ENCODE data around the gene ASB18.
A peak's percentile ranks its signal among the peaks of the same experiment; 100 is the strongest.

The ASB18 gene

DNA sequence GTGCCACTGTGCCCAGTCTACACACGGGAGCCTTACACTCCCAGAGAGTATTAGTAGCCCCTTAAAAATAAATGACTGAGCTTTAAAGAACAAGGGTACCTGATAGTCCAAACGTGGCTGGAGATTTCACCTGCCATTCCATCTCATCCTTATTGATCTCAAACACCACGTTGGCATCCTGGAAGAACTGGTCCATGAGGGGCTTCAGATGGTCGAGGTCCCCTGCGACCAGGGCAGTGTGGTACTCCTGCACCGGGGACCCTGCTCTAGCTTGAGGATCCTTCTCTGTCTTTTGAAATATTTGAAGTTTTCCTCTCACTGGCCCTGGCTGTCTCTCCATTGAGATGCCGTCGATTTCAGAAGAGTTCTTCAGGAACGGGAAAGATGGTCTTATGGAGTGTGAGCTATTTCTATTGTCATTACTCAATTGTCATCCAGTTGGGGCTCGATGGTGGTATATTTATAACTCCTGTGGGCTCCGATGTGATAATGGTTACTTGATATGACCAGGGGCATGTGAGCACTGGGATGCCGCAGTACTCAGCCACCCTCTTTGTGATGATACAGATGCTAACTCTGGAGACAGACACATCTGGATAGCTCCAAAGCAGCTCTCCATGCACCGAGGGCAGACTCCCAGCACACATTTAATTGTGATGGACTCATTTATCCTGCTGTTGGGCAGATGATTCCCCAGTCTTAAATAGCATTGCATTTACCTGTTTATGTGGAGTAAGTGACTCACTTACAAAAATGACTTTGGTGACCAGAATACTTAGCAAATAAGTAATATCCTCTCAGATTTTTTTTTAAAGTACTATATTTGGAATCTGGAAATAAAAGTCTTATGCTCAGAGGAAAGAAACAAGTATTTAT lies 22.8 kb downstream of the ASB18 start:
- no peak for DNase-seq (ENCODE audit: low read depth, low spot score)
- Histone ChIP-seq H3K27ac (no peak overlapping the region), H3K36me3 (ENCODE audit: insufficient read depth, low read length) (no peaks in the 10 kb centered on the region), H3K9me3 (ENCODE audit: low read depth, low read length) (no peaks in the 10 kb centered on the region), H3K9ac (ENCODE audit: insufficient read length) (no peak overlapping the region), H3K4me3 (no peak overlapping the region)
- TF ChIP-seq EZH2 (IDR thresholded peaks at IDR 0.05) (no peak), FOXP2 (optimal IDR thresholded peaks at IDR 0.05; ENCODE audit: control extremely low read depth, extremely low read length, insufficient read depth) (no peak), POLR2AphosphoS5 (IDR thresholded peaks at IDR 0.05; ENCODE audit: borderline replicate concordance, low read depth, low read length) (no peak)

DNA sequence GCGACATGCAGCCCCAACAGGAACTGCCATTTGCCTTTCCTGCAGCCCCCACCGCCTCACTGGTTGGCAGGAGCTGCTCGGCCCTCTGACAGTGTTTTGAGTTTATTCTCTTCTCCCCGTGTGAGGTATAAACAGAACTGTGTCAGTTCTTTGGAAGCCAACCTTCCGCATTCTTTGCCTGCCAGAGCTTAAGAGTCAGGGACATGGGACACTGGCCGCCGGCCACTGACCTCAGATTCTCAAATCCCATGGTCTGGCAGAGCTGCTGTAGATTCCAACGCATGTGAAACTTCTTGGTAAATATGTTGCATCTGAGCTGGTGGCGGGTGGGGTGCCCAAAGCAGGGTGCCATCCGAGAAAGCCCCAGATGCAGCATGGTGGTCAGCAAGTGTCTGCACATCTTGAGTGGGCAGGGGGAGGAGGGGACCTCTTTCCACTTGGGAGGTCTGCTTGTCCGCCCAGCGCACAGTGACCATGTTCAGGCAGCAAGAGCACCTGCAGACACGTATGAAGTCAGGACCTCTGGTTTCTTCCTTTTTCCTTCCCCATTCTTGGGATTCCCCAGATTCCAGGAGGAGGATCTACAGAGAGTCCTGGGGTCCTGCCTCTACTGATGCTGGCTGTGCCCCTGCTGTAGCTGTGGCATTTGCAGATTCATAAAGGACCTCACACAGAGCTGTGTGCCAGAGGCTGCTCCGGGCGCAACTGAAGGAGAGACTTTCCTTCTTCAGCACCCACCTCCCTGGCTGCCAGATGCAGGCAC lies 23.8 kb downstream of the ASB18 start:
- Histone ChIP-seq H3K9ac (ENCODE audit: insufficient read length) (no peak overlapping the region), H3K4me3 (no peak overlapping the region), H3K27ac (no peak overlapping the region), H3K9me3 (ENCODE audit: low read depth, low read length) (no peaks in the 10 kb centered on the region), H3K36me3 (ENCODE audit: insufficient read depth, low read length) (no peaks in the 10 kb centered on the region)
- TF ChIP-seq EZH2 (IDR thresholded peaks at IDR 0.05) (no peak), POLR2AphosphoS5 (IDR thresholded peaks at IDR 0.05; ENCODE audit: borderline replicate concordance, low read depth, low read length) (no peak), FOXP2 (optimal IDR thresholded peaks at IDR 0.05; ENCODE audit: control extremely low read depth, extremely low read length, insufficient read depth) (no peak)
- DNase-seq (ENCODE audit: low read depth, low spot score) = no peak

DNA sequence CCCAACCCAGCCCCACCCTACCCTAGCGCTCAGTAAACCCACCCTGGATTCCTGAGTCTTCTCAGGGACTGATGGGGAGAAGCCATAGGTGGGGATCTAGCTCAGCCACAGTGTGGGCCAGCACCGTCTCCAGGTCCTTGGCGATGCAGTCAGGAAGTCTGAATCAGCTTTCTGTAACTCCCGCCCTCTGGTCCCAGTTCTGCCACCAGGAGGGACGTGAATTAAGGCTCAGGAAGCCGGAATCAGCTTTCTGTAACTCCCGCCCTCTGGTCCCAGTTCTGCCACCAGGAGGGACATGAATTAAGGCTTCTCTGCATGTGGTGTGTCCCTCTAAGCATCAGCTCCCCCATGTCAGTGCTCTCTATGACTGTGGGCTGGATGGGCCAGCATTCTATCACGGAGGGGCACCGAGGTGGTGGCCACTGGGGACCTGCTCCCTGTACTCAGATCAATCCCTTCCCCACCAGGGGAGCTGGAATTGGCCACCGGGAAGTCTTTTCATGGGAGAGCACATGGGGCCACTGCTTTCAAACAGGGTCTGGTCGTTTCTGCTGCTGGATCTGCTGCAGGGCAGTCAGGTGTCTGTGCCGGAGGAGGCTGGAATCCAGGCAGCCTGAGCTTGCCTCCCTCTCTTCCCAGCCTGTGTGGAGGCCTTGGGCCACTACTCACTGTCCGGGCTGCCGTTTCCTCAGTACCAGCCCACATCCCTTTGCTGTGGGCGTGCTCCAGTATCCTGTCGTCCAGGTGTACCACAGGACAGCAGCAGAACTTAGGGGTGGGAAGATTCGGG lies 24.7 kb downstream of the ASB18 start:
- DNase-seq (ENCODE audit: low read depth, low spot score) = no peak
- no peak overlapping the region for H3K27ac ChIP-seq
- H3K9ac ChIP-seq (ENCODE audit: insufficient read length) = no peak overlapping the region
- H3K4me3 ChIP-seq = no peak overlapping the region
- TF ChIP-seq FOXP2 (optimal IDR thresholded peaks at IDR 0.05; ENCODE audit: control extremely low read depth, extremely low read length, insufficient read depth) (no peak), EZH2 (IDR thresholded peaks at IDR 0.05) (no peak), POLR2AphosphoS5 (IDR thresholded peaks at IDR 0.05; ENCODE audit: borderline replicate concordance, low read depth, low read length) (no peak)
- H3K9me3 ChIP-seq (ENCODE audit: low read depth, low read length) = no peaks in the 10 kb centered on the region
- no peaks in the 10 kb centered on the region for H3K36me3 ChIP-seq (ENCODE audit: insufficient read depth, low read length)

DNA sequence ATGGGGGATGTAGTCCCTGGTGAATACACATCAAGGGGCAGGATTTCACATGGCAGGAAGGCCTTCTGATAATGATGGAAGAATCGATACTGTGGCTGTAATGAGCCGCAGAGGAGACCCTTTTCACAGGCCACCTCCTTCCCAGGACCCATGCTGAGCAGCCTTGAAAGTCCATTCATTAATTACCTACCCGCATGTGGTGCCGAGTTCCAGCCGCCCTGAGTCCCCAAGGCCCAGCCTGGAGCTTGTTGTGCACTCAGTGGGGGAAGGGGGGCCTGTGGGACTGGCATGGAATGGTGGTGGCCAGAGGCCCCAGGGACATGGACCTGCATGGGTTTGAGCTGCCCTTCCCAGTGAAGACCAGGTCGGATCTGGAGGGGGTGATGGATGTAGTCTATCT lies 25.5 kb downstream of the ASB18 start:
- no peaks in the 10 kb centered on the region for H3K9me3 ChIP-seq (ENCODE audit: low read depth, low read length)
- H3K27ac ChIP-seq = no peak overlapping the region
- no peak overlapping the region for H3K4me3 ChIP-seq
- no peak for TF ChIP-seq FOXP2 (optimal IDR thresholded peaks at IDR 0.05; ENCODE audit: control extremely low read depth, extremely low read length, insufficient read depth)
- no peak for TF ChIP-seq EZH2 (IDR thresholded peaks at IDR 0.05)
- no peaks in the 10 kb centered on the region for H3K36me3 ChIP-seq (ENCODE audit: insufficient read depth, low read length)
- no peak for DNase-seq (ENCODE audit: low read depth, low spot score)
- H3K9ac ChIP-seq (ENCODE audit: insufficient read length) = no peak overlapping the region

DNA sequence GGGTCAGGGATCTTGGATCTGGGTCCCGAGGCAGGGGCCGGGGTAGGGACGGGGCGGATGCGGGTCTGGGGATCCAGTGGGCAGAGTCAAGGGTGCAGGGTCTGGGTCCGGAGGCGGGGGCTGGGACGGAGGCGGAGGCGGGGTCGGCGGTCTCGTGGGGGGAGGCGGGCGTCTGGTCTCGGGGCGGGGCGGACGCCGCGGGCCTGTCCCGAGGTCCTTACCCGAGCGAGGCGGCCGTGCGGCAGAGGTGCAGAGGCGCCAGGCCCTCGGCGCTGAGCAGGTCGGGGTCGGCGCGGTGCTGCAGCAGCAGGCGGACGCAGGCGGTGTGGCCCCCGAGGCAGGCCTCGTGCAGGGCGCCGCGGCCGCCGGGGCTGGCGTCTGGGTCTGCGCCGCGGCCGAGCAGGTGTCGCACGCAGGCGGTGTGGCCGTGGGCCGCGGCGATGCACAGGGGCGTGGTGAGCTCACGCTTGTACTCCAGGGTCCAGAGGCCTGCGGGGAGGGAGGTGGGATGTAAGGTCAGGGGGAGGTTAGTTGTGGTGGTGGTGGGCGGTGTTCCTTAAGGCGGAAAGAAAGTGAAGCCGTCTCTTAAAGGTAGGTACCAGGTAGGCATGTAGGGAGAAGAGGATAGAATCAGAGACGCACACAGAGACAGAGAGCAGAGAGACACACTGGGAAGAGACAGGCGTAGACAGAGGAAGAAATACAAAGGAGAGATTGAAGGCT lies 26.6 kb downstream of the ASB18 start:
- H3K9ac ChIP-seq (ENCODE audit: insufficient read length) = no peak overlapping the region
- TF ChIP-seq EZH2 (IDR thresholded peaks at IDR 0.05) = no peak
- H3K9me3 ChIP-seq (ENCODE audit: low read depth, low read length) = no peaks in the 10 kb centered on the region
- H3K4me3 ChIP-seq = no peak overlapping the region
- no peak for DNase-seq (ENCODE audit: low read depth, low spot score)
- H3K36me3 ChIP-seq (ENCODE audit: insufficient read depth, low read length) = no peaks in the 10 kb centered on the region
- no peak overlapping the region for H3K27ac ChIP-seq

DNA sequence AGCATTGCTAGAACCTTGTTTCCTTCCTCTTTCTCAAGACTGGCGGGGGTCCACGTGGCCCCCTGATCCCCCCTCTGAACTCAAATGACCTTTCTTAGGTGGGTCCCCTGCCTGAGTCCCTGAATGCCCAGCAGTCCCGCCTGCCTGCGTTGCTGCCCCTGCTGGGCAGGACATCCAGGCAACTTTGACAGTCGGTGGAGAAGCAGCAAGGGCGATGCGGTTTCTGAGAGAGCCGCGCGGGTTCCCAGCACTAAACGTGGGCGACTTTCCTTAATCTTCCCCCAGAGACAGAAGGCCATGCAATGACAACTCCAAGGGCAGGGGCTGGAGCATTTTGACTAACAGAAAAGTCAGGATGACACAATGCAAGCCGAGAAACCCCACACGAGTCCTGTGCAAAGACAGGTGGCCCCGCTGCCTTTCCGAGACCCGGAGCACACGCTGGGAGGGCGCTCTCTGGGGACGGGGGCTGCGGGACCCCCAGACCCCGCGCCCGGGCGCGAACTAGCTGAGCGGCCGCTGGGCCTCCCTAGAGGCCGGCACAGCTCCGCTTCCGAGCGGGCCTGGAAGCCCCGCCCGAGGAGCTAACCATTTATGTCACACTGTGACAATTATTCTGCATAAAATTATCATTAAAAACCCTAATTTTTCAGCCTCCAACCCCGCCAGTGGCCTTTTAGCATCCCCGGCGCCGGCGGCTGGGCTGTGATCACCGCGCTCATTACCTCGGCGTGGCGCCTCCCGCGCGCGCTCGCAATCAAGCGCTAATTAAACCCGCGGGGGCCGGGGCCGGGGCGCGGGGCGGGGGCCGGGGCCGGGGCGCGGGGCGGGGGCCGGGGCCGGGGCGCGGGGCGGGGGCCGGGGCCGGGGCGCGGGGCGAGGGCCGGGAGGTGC lies 27.4 kb downstream of the ASB18 start:
- H3K27ac ChIP-seq = no peak overlapping the region
- no peak for DNase-seq (ENCODE audit: low read depth, low spot score)
- H3K4me3 ChIP-seq = no peak overlapping the region
- H3K36me3 ChIP-seq (ENCODE audit: insufficient read depth, low read length) = no peaks in the 10 kb centered on the region
- no peak overlapping the region for H3K9ac ChIP-seq (ENCODE audit: insufficient read length)
- TF ChIP-seq EZH2 (IDR thresholded peaks at IDR 0.05) (peak; percentile 96), FOXP2 (optimal IDR thresholded peaks at IDR 0.05; ENCODE audit: control extremely low read depth, extremely low read length, insufficient read depth) (no peak)
- H3K9me3 ChIP-seq (ENCODE audit: low read depth, low read length) = no peaks in the 10 kb centered on the region

DNA sequence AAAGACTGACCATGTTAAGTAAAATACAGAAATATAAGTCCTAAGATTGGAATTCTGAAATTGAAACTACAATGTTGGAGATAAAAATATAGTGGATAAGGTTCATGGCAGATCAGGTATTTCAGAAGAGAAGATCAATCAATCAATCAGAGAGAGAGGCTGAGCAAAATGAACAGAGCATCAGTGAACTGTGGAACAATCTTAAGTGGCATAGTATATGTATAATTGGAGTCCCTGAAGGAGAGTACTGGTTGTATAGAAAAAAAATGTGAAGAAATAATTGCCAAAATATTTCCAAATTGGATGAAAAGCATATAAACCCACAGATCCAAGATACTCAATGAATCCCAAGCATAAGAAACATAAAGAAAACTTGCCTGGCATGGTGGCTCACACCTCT lies 35.0 kb downstream of the ASB18 start:
- Histone ChIP-seq H3K36me3 (ENCODE audit: insufficient read depth, low read length) (no peaks in the 10 kb centered on the region), H3K9me3 (ENCODE audit: low read depth, low read length) (no peaks in the 10 kb centered on the region), H3K27ac (no peak overlapping the region), H3K9ac (ENCODE audit: insufficient read length) (no peak overlapping the region), H3K4me3 (no peak overlapping the region)
- DNase-seq (ENCODE audit: low read depth, low spot score) = no peak
- TF ChIP-seq FOXP2 (optimal IDR thresholded peaks at IDR 0.05; ENCODE audit: control extremely low read depth, extremely low read length, insufficient read depth) = no peak
- TF ChIP-seq POLR2AphosphoS5 (IDR thresholded peaks at IDR 0.05; ENCODE audit: borderline replicate concordance, low read depth, low read length) = no peak
- no peak for TF ChIP-seq EZH2 (IDR thresholded peaks at IDR 0.05)
